Neutrophil (primary cell): ENCODE results near the gene SHKBP1.

Experiments used
- H3K27ac ChIP-seq: fragments of 200-600 bp; sonication (generic); 2 replicates; pipeline ENCODE4 v1.5.1; 2016; ENCODE audit warnings: mild to moderate bottlenecking, moderate library complexity
- H3K27me3 ChIP-seq: fragments of 200-600 bp; sonication (generic); 2 replicates; pipeline ENCODE4 v1.6.0; 2016; ENCODE audit warnings: mild to moderate bottlenecking
- H3K36me3 ChIP-seq: fragments of 200-600 bp; sonication (generic); 2 replicates; pipeline ENCODE4 v1.5.1; 2017
- H3K4me1 ChIP-seq, 2 experiments: fragments of 200-600 bp in 1 of 2; sonication (generic) in 1 of 2; 1 replicate in 1 of 2; 2 replicates in 1 of 2; pipeline versions ENCODE4 v1.5.1 to v1.6.1; 2013 to 2016; ENCODE audit warnings: low read depth in 1 of 2, low read length in 1 of 2, mild to moderate bottlenecking in 1 of 2, moderate library complexity in 1 of 2; ENCODE audit not compliant: control insufficient read depth in 1 of 2, insufficient read depth in 1 of 2
- H3K4me3 ChIP-seq, 2 experiments: fragments of 200-600 bp in 1 of 2; sonication (generic) in 1 of 2; 1 replicate in 1 of 2; 2 replicates in 1 of 2; pipeline ENCODE4 v1.5.1; 2013 to 2016; ENCODE audit warnings: low read depth in 1 of 2, low read length in 1 of 2, mild to moderate bottlenecking in 1 of 2, moderate library complexity in 1 of 2
- H3K9me3 ChIP-seq: fragments of 200-600 bp; sonication (generic); 2 replicates; pipeline ENCODE4 v1.5.1; 2016
- TF ChIP-seq, protein P1 (sequence below): fragments of 200-600 bp; sonication (generic); IDR thresholded peaks from 2 replicates; pipeline ENCODE4 v1.5.1; 2016; ENCODE audit warnings: antibody characterized with exemption

The SHKBP1 gene

DNA sequence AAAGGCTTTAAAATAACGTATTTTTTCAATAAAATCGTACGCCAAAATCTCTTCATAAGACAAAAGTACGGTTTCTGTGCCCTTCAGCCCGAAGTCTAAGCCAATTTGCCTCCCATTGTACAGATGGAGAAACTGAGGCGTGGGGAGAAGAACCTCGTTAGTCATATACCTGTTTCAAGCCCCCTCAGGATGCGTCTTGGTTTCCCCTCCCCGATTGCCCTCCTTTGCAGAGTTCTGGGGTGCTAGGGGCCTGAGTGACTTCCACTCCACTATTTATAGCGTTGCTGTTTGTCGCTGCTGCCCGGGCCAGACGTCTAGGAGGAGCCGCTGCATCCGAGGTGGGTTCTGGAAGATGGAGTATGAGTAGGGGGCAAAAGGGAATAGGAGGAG, 22.2 kb downstream of the SHKBP1 start:
- H3K27ac ChIP-seq = no peak overlapping the region
- TF ChIP-seq, protein P1, sequence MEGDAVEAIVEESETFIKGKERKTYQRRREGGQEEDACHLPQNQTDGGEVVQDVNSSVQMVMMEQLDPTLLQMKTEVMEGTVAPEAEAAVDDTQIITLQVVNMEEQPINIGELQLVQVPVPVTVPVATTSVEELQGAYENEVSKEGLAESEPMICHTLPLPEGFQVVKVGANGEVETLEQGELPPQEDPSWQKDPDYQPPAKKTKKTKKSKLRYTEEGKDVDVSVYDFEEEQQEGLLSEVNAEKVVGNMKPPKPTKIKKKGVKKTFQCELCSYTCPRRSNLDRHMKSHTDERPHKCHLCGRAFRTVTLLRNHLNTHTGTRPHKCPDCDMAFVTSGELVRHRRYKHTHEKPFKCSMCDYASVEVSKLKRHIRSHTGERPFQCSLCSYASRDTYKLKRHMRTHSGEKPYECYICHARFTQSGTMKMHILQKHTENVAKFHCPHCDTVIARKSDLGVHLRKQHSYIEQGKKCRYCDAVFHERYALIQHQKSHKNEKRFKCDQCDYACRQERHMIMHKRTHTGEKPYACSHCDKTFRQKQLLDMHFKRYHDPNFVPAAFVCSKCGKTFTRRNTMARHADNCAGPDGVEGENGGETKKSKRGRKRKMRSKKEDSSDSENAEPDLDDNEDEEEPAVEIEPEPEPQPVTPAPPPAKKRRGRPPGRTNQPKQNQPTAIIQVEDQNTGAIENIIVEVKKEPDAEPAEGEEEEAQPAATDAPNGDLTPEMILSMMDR = no peak
- H3K4me1 ChIP-seq = peaks cover 7 to 30% of the 10 kb centered on the region in 2 experiments
- peaks cover 100% of the 10 kb centered on the region for H3K27me3 ChIP-seq
- no peak overlapping the region for H3K4me3 ChIP-seq
- H3K36me3 ChIP-seq = no peaks in the 10 kb centered on the region
- H3K9me3 ChIP-seq = no peaks in the 10 kb centered on the region

DNA sequence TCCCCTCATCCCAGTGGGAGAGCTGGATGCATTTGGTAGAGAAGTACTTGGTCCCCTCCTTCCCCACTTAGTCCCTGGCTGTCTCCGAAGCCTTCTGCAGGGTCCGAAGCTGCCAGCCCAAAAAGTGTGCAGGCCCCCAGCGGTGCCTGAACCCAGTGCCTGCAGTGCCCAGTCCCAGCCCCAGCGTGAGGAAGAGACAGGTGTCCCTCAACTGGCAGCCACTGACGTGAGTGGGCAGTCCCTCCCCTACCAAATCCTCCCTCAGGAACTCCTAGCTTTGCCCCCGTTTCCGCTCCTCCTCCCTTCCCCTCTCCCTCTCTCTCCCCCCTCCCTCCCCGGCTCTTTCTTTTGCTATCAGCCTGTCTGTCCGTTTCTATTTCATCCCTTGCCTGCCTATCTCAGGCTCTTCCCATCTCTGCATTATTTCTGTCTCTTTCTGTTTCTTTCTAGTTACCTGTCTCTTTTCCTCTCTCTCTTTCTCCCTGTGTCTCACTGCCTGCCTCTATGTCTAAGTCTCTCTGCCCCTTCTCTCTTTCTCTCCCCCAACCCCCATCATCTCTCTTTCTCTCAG, 22.7 kb downstream of the SHKBP1 start:
- Histone ChIP-seq H3K27ac (no peak overlapping the region), H3K4me3 (no peak overlapping the region), H3K4me1 (peaks cover 12 to 35% of the 10 kb centered on the region in 2 experiments), H3K36me3 (no peaks in the 10 kb centered on the region), H3K27me3 (peaks cover 100% of the 10 kb centered on the region), H3K9me3 (no peaks in the 10 kb centered on the region)
- TF ChIP-seq, protein P1 = no peak

DNA sequence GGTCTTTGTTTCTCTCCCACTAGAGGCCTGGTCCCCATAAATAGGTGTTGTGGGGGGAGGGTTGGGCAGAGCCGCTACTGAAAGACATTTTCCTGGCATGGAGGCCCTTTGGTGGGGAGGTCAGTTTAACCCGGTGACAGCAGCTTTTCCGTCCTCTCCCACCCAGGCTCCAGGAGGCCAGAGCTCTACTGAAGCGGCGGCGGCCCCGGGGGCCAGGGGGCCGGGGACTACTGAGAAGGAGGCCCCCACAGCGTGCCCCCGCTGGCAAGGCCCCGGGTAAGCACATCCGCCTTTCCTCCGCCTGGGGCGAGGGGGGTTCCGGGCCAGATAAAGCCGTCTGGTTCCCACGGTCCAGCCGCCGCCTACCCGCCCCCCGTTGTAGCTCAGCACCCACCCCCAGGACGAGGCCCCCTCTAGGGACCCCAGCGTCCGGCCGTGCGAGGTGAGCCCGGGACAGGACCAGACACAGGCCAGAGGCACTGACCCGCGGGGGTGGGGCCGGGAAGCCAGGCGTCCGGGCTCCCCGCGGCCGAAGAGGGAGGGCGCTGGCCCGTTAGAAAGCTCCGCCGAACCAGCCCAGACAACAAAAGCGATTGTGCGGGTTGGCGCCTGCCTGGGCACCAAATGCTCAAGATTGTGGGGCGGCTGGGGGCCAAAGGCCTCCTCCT, 23.4 kb downstream of the SHKBP1 start:
- Histone ChIP-seq H3K9me3 (no peaks in the 10 kb centered on the region), H3K4me1 (peaks cover 18 to 39% of the 10 kb centered on the region in 2 experiments), H3K27ac (no peak overlapping the region), H3K36me3 (no peaks in the 10 kb centered on the region), H3K27me3 (peaks cover 100% of the 10 kb centered on the region), H3K4me3 (no peak overlapping the region)
- TF ChIP-seq, protein P1 = no peak

DNA sequence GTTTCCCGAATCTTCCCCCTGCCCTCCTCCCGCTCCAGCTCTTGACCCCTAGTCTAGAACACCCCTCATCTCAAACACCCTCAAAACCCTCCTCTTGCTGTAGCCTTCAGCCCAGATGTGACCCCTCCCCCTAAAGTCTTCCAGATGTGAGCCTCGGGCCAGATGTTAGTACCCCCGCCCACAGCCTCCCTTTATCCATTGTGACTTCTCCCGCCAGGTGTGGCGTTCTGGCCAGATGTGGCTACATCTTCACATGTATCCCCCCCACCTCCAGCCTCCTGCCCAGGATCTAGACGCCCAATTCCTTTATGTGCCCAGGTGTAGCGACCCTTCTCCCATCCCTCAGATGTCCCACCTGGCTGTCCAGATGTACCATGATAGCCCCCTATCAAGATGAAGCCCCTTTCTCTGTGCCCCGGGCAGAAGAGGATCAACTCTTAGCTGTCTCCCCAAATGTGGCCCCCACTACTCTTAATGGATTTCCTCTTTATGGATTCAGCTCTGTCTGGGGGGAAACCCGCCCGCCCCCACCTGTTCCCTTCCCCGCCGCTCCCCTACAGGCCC, 24.0 kb downstream of the SHKBP1 start:
- Histone ChIP-seq H3K27me3 (peaks cover 100% of the 10 kb centered on the region), H3K4me3 (no peak overlapping the region), H3K27ac (no peak overlapping the region), H3K36me3 (no peaks in the 10 kb centered on the region), H3K9me3 (no peaks in the 10 kb centered on the region), H3K4me1 (peaks cover 24 to 46% of the 10 kb centered on the region in 2 experiments)
- TF ChIP-seq, protein P1 = no peak

DNA sequence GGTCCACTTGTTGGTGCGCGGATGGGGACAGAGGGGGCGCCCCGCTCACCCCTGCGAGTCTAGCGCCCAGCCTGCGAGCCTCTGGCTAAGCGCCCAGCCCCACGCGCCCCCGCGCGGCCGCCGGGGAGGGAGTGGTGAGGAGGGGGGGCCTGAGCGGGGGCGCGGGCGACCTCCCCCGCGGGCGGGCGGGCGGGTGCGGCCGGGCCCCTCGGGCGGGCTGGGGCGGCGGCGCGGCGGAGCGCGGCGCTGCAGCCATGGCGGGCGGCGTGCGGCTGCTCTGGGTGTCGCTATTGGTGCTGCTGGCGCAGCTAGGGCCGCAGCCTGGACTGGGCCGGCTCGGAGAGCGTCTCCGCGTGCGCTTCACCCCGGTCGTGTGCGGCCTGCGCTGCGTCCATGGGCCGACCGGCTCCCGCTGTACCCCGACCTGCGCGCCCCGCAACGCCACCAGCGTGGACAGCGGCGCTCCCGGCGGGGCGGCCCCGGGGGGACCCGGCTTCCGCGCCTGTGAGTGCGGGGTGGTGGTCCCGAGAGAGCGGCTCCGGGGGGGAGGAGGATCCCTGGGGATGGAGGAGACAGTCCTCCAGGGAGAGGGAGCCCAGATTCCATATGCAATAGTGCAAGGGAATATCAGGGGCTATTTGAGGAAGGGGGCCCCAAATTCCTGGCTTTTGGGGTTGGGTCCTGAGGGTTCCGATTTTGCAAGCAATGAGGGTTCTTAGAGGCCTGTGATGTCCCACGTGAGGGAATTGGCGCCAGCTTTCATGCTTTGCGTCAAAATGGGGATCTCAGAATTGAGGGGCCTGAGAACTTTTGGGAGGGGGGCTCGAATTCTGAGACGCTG, 24.7 kb downstream of the SHKBP1 start, which contains the start of gene LTBP4:
Gene LTBP4, plus strand, starts transcription at position 236 of the 841 bp plus-strand sequence. Its CDS starts 19 bp downstream, at position 255.
- peaks cover 100% of the 10 kb centered on the region for H3K27me3 ChIP-seq
- TF ChIP-seq, protein P1 = no peak
- H3K4me3 ChIP-seq = no peak within 1 kb of the TSS
- H3K36me3 ChIP-seq = no peaks in the 10 kb centered on the region
- peaks cover 29 to 52% of the 10 kb centered on the region in 2 experiments for H3K4me1 ChIP-seq
- no peak within 1 kb of the TSS for H3K27ac ChIP-seq
- H3K9me3 ChIP-seq = no peaks in the 10 kb centered on the region
